GM18861 (cell line): ENCODE measurements around the gene EIF2S1.
"Not testable (repeated sequence)": the region's sequence is repeated elsewhere in the genome, so short reads cannot be mapped to it uniquely, and the experiment has no call there.

Source experiments
- ATAC-seq: cut with Tn5 transposase; IDR thresholded peaks from one replicate; pipeline ENCODE4 v1.9.1; 2021; ENCODE audit not compliant: unreplicated experiment

The EIF2S1 gene

GRCh38 chr14:67410313-67410712 lies 50.2 kb downstream of the EIF2S1 start:
- no peak for ATAC-seq

GRCh38 chr14:67411370-67411769 lies 51.2 kb downstream of the EIF2S1 start:
- no peak for ATAC-seq

GRCh38 chr14:67411820-67412421 lies 51.8 kb downstream of the EIF2S1 start, which contains the start of gene PLEK2:
PLEK2 (minus strand) TSS chr14:67412165; CDS start chr14:67412059, 106 bp downstream.
- ATAC-seq: no peak

- no peak for ATAC-seq
These were observed 54.0 kb downstream of the EIF2S1 start for GRCh38 chr14:67413806-67414769.

- not testable (repeated sequence) for ATAC-seq
These were observed 55.5 kb downstream of the EIF2S1 start for GRCh38 chr14:67415610-67416009.

- no peak for ATAC-seq
These were observed 56.0 kb downstream of the EIF2S1 start for GRCh38 chr14:67416085-67416484.

GRCh38 chr14:67416810-67417209 lies 56.7 kb downstream of the EIF2S1 start:
- ATAC-seq: no peak

GRCh38 chr14:67417633-67418032 lies 57.5 kb downstream of the EIF2S1 start:
- no peak for ATAC-seq

GRCh38 chr14:67418401-67419191 lies 58.5 kb downstream of the EIF2S1 start:
- ATAC-seq: no peak

- ATAC-seq: no peak
These were observed 60.1 kb downstream of the EIF2S1 start for GRCh38 chr14:67420102-67420739.

GRCh38 chr14:67421356-67422224 lies 61.5 kb downstream of the EIF2S1 start:
- ATAC-seq: no peak

- ATAC-seq: no peak
These were observed 63.3 kb downstream of the EIF2S1 start for GRCh38 chr14:67423424-67423823.

- no peak for ATAC-seq
These were observed 64.4 kb downstream of the EIF2S1 start for GRCh38 chr14:67424539-67424938.

GRCh38 chr14:67425608-67426007 lies 65.5 kb downstream of the EIF2S1 start:
- ATAC-seq: no peak

GRCh38 chr14:67426161-67426560 lies 66.0 kb downstream of the EIF2S1 start:
- no peak for ATAC-seq

- ATAC-seq: no peak
These were observed 67.0 kb downstream of the EIF2S1 start for GRCh38 chr14:67426983-67427606.

- ATAC-seq: no peak
These were observed 68.4 kb downstream of the EIF2S1 start for GRCh38 chr14:67428501-67429031.

GRCh38 chr14:67429510-67430205 lies 69.5 kb downstream of the EIF2S1 start:
- ATAC-seq: no peak
